ENCODE data around the gene PCNX3. TPM values are rescaled to one million over a fixed set of nuclear protein-coding genes. Genes with fewer than 3 reads are reported as not detected.

PCNX3 gene
- polyA plus RNA-seq, 1 donor (not counting 4 experiments of a cell fraction or from before 2014, with no cell fraction given), result 6.1 TPM

- dilution Hi-C loops (cut with MboI; ENCODE audit: extremely low pct_ligation_motif_present, low sequenced_read_pairs), result no loop called here
- Histone ChIP-seq H3K9me3 (ENCODE audit: control insufficient read depth, low read depth, low read length) (no peaks in the 10 kb centered on the region), H3K9me1 (ENCODE audit: control insufficient read depth, extremely low read depth, insufficient read depth, low read length) (no peaks in the 10 kb centered on the region), H3K4me2 (ENCODE audit: control insufficient read depth, extremely low read depth, insufficient read depth, low read depth, low read length) (no peak overlapping the region), H3K4me3 (ENCODE audit: control insufficient read depth in 2 of 3, extremely low read depth in 1 of 3, insufficient read depth in 2 of 3, low read depth in 1 of 3, low read length in 3 of 3) (no peak overlapping the region), H3K27ac (ENCODE audit: control insufficient read depth, insufficient read depth, low read length) (no peak overlapping the region), H3K9ac (ENCODE audit: control insufficient read depth, extremely low read depth, insufficient read depth, low read length) (no peak overlapping the region), H4K20me1 (ENCODE audit: control insufficient read depth, extremely low read depth, insufficient read depth, low read length) (peaks cover 4% of the 10 kb centered on the region), H3K79me2 (ENCODE audit: control insufficient read depth, insufficient read depth, low read length) (no peaks in the 10 kb centered on the region), H3K36me3 (ENCODE audit: control insufficient read depth in 2 of 2, extremely low read depth in 1 of 2, insufficient read depth in 2 of 2, low read length in 2 of 2) (peaks cover 39 to 41% of the 10 kb centered on the region in 2 experiments), H2AFZ (ENCODE audit: control insufficient read depth, low read length) (no peak overlapping the region), H3K27me3 (ENCODE audit: control insufficient read depth, extremely low read depth, insufficient read depth, low read length) (no peaks in the 10 kb centered on the region), H3K4me1 (ENCODE audit: control insufficient read depth, extremely low read depth, insufficient read depth, low read length) (peaks cover 7% of the 10 kb centered on the region)
- no peak for DNase-seq (ENCODE audit: low read depth, low spot score)
- TF ChIP-seq EZH2 (IDR thresholded peaks at IDR 0.05; ENCODE audit: low read length), result no peak
- no peak for TF ChIP-seq CTCF (optimal IDR thresholded peaks at IDR 0.05 in 1 of 3, IDR thresholded peaks at IDR 0.05 in 1 of 3, conservative IDR thresholded peaks at IDR 0.05 in 1 of 3; ENCODE audit: extremely low read depth in 1 of 3, insufficient read depth in 2 of 3, low read length in 3 of 3)
- FAIRE-seq, result no peak
Observed at GRCh38 chr11:65634905-65635731, 19.5 kb downstream of the PCNX3 start.

- no peak overlapping the region for H3K4me2 ChIP-seq (ENCODE audit: control insufficient read depth, extremely low read depth, insufficient read depth, low read depth, low read length)
- no peak for FAIRE-seq
Observed at GRCh38 chr11:65636108-65637031, 20.8 kb downstream of the PCNX3 start.

More at GRCh38 chr11:65636108-65637031, 20.8 kb downstream of the PCNX3 start:
- Histone ChIP-seq H3K27ac (ENCODE audit: control insufficient read depth, insufficient read depth, low read length) (no peak overlapping the region), H3K27me3 (ENCODE audit: control insufficient read depth, extremely low read depth, insufficient read depth, low read length) (no peaks in the 10 kb centered on the region), H3K9ac (ENCODE audit: control insufficient read depth, extremely low read depth, insufficient read depth, low read length) (no peak overlapping the region), H2AFZ (ENCODE audit: control insufficient read depth, low read length) (no peak overlapping the region), H3K9me3 (ENCODE audit: control insufficient read depth, low read depth, low read length) (no peaks in the 10 kb centered on the region), H3K36me3 (ENCODE audit: control insufficient read depth in 2 of 2, extremely low read depth in 1 of 2, insufficient read depth in 2 of 2, low read length in 2 of 2) (peaks cover 30 to 32% of the 10 kb centered on the region in 2 experiments), H3K79me2 (ENCODE audit: control insufficient read depth, insufficient read depth, low read length) (no peaks in the 10 kb centered on the region), H4K20me1 (ENCODE audit: control insufficient read depth, extremely low read depth, insufficient read depth, low read length) (peaks cover 4% of the 10 kb centered on the region), H3K4me1 (ENCODE audit: control insufficient read depth, extremely low read depth, insufficient read depth, low read length) (peaks cover 7% of the 10 kb centered on the region), H3K4me3 (ENCODE audit: control insufficient read depth in 2 of 3, extremely low read depth in 1 of 3, insufficient read depth in 2 of 3, low read depth in 1 of 3, low read length in 3 of 3) (no peak overlapping the region), H3K9me1 (ENCODE audit: control insufficient read depth, extremely low read depth, insufficient read depth, low read length) (no peaks in the 10 kb centered on the region)
- dilution Hi-C loops (cut with MboI; ENCODE audit: extremely low pct_ligation_motif_present, low sequenced_read_pairs), result no loop called here
- DNase-seq (ENCODE audit: low read depth, low spot score), result no peak
- TF ChIP-seq EZH2 (IDR thresholded peaks at IDR 0.05; ENCODE audit: low read length), result no peak
- TF ChIP-seq CTCF (optimal IDR thresholded peaks at IDR 0.05 in 1 of 3, IDR thresholded peaks at IDR 0.05 in 1 of 3, conservative IDR thresholded peaks at IDR 0.05 in 1 of 3; ENCODE audit: extremely low read depth in 1 of 3, insufficient read depth in 2 of 3, low read length in 3 of 3), result no peak
